VCaP (cell line): Measurements from ENCODE around the gene DDX10.

Experiments
- H3K27ac ChIP-seq: fragments of 450-650 bp; 2 replicates; pipeline ENCODE4 v1.5.1; 2017
- TF ChIP-seq, protein P1 (sequence below): fragments of 450-650 bp; conservative IDR thresholded peaks from 2 replicates; pipeline ENCODE4 v1.5.1; 2017; ENCODE audit warnings: mild to moderate bottlenecking, moderate library complexity

Gene DDX10

DNA sequence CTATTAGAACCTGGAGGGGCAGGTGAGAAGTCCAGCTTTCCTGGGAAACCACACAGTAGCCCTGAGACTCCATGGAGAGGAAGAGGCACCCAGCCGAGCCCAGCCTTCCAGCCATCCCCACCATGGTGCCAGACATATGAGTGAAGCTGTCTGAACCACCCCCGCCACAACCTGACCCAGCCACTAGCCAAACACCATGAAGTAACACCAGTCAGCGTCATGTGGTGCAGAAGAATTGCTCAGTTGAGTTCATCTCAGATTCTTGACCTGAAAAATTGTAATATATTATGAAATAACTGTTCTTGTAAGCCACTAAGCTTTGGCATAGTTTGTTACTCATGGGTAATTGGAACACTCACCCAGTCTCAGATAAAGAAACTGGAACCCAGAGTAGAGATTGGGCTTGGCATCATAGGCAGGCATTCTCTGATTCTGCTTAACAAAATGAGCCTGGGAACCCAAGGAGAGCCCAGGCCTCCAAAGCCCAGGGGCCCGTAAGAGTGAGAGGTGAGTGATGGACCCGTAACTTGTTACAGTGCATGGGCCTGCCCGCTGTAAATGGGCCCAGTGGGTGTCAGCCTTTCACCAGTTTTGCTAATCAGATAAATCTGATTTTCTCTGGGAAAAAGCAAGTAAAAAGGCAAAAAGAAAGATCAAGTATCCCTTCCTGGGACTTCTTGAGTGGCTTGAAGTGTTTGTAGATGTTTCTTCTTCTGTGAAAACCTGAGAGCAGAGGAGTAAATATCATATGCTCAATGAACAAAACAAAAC lies 305.5 kb downstream of the DDX10 start:
- H3K27ac ChIP-seq, result no peak overlapping the region
- TF ChIP-seq, protein P1, sequence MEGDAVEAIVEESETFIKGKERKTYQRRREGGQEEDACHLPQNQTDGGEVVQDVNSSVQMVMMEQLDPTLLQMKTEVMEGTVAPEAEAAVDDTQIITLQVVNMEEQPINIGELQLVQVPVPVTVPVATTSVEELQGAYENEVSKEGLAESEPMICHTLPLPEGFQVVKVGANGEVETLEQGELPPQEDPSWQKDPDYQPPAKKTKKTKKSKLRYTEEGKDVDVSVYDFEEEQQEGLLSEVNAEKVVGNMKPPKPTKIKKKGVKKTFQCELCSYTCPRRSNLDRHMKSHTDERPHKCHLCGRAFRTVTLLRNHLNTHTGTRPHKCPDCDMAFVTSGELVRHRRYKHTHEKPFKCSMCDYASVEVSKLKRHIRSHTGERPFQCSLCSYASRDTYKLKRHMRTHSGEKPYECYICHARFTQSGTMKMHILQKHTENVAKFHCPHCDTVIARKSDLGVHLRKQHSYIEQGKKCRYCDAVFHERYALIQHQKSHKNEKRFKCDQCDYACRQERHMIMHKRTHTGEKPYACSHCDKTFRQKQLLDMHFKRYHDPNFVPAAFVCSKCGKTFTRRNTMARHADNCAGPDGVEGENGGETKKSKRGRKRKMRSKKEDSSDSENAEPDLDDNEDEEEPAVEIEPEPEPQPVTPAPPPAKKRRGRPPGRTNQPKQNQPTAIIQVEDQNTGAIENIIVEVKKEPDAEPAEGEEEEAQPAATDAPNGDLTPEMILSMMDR, result no peak

DNA sequence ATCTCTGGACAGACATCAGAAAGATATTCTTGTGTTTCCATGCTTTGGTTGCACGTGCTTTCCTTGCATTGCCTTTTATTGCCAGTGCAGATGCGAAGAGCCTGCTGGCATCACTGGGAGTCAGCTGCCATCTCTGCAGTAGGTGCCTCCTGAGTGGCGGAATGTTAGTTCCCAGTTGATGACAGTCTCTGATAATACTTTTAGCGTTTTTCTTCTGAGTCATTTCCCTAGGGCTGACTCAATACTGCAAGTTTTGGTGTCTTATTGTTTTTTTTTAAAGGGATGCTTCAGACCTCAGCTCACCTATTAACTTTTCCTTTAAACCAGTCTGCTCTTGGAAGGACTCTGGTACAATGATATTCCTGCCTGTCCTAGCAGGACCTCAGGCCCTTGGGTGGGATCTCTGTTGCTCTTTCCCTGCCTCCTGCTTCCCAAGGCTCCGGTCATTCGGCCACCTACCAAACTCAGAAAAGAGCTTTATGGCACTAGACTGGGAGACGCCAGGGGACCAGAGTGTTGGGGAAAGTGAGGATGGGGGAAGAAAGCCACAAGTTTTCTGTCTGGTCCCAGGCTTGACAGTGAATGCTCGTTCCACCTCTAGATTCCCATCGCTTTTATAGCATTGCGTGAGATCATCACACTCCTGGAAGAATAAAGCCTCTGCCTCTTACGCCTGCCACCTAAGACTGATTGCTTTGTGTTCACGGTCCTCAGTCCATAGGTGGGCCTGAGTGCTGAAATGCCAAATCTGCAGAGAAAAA lies 308.7 kb downstream of the DDX10 start:
- TF ChIP-seq, protein P1, result no peak
- no peak overlapping the region for H3K27ac ChIP-seq

DNA sequence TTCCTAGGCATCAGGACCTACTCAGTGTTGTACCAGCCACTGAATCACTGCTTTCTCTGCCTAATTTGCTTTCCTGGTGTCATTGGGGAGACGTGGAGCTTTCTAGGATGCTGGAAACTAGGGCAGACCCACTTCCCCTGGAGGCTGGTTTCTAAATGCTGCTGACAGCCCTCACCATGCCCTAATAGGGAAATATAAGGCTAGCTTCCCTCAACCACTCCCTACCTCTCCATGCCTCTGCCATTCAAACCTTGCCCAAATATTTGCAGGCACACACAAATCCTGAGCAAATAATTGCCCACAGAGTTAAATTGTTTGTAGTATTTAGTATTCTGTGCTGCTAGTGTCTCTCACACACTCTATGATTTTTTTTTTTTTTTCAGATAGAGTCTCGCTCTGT lies 310.2 kb downstream of the DDX10 start:
- no peak overlapping the region for H3K27ac ChIP-seq
- TF ChIP-seq, protein P1, result no peak

DNA sequence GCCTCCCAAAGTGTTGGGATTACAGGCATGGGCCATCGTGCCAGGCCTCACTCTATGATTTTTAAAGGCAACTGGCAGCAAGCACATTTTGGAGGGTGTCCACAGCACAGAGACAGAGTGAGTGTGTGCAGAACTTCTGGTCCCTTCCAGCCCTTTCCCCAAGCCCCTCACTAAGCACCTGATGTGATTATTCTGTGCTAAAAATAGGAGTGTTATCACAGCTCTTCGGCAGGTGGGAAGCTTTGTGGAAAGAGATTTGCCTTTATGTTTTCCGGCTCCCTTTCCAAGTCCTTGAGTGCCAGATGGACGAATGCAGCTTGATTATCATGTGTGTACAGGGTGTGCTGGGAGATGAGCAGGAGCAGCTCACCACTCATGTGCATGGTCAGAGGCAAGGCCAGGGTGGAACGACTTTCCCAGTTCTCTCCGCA lies 310.8 kb downstream of the DDX10 start:
- no peak overlapping the region for H3K27ac ChIP-seq
- TF ChIP-seq, protein P1, result no peak

DNA sequence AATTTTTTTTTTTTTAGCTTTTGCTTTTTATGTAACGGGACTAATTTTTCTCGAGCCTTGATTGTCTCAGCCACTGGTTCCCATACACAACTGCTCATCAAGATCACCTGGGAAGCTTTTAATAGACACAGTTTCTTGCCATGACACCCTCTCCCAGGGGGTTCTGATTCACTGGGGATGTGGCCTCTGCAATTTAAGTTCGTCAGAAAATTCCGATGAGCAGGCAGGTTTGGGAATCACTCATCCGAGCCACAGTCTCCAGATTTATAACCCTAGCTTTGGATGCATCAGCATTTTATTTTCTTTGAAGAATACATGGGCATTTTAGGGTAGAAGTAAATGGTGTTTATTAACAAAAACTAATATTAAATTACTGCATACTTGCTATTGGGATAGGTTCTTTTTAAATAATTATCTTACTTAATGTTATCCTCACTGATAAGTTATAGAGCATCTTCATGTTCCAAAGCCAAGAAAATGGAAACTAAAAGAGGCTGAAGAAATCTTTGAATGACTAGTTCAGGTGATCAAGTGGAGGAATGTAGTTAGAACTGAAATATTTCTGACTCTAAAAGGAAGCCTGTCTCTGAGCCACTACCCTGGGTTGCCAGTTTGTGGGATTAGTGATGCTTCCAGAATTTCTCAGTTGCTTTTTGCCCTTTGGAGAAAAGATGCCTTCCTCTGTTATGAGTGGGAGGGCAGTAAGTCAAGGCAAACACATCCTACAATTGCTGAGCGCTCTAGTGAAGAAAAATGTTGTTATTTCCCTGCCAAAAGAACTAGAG lies 319.0 kb downstream of the DDX10 start:
- no peak overlapping the region for H3K27ac ChIP-seq

DNA sequence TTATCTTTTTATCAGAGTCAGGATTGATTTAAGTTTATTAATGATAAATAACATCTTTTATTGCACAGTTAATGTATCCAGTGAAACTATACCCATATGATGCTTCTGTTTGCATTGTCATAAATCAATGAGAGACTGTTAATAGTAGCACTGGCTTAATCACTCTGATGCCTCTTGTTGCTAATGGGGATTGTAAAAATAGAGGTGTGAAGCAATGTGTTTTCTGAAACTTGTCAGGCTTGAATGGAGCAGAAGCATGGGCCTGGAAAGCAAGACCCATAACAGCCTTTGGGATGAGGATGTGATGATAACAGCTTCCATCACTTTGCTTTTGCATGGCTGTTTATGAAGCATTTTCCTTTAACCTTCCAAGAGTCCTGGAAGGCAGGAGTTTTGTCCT lies 319.7 kb downstream of the DDX10 start:
- no peak overlapping the region for H3K27ac ChIP-seq

More for the DNA sequence above, 319.0 kb downstream of the DDX10 start:
- TF ChIP-seq, protein P1, result no peak

More for the DNA sequence above, 319.7 kb downstream of the DDX10 start:
- TF ChIP-seq, protein P1, result no peak
